Measurements from ENCODE around the gene NDUFB8. TPM values are rescaled to one million over a fixed set of nuclear protein-coding genes. Genes with fewer than 3 reads are reported as not detected.

The NDUFB8 gene
- total and polyA plus RNA-seq, 2 donors (not counting 1 experiment from before 2014, with no cell fraction given) = 160 to 167 TPM

GRCh38 chr10:100528921-100529474 is 673 bp downstream of the NDUFB8 start:
- Histone ChIP-seq H3K27me3 (ENCODE audit: control insufficient read depth, insufficient read depth, low read length) (no peaks in the 10 kb centered on the region), H3K27ac (ENCODE audit: insufficient read depth, low read length) (peak overlapping the region; percentile 89), H3K79me2 (ENCODE audit: control insufficient read depth, insufficient read depth, low read length) (peaks cover 16% of the 10 kb centered on the region), H3K9ac (ENCODE audit: insufficient read depth, low read length) (peak overlapping the region; percentile 89), H3K9me3 (ENCODE audit: control insufficient read depth, insufficient read depth, low read depth, low read length) (no peaks in the 10 kb centered on the region), H3K4me2 (ENCODE audit: extremely low read depth, insufficient read depth, low read length) (peak overlapping the region; percentile 82), H3K4me3 (replicated peaks in 1 of 4; ENCODE audit: control extremely low read depth in 1 of 4, insufficient read depth in 1 of 4, low read depth in 3 of 4, low read length in 4 of 4) (peak overlapping the region; percentile 92 to 99 (median 96)), H4K20me1 (ENCODE audit: control insufficient read depth, extremely low read depth, insufficient read depth, low read length) (no peaks in the 10 kb centered on the region), H2AFZ (ENCODE audit: low read length) (peak overlapping the region; percentile 99), H3K36me3 (ENCODE audit: control insufficient read depth, insufficient read depth, low read length) (peaks cover 9% of the 10 kb centered on the region), H3K4me1 (ENCODE audit: control insufficient read depth, extremely low read depth, insufficient read depth, low read length) (peaks cover 4% of the 10 kb centered on the region)
- no peak for DNase-seq (ENCODE audit: low read depth in 2 of 2)
- TF ChIP-seq CTCF (conservative IDR thresholded peaks at IDR 0.05 in 1 of 2, IDR thresholded peaks at IDR 0.05 in 1 of 2; ENCODE audit: low read depth in 1 of 2, low read length in 2 of 2) = no peak
- TF ChIP-seq EZH2 (IDR thresholded peaks at IDR 0.05; ENCODE audit: low read length, missing control alignments) = no peak

GRCh38 chr10:100528123-100528886 is 1.4 kb downstream of the NDUFB8 start:
- Histone ChIP-seq H3K79me2 (ENCODE audit: control insufficient read depth, insufficient read depth, low read length) (peaks cover 16% of the 10 kb centered on the region), H3K4me2 (ENCODE audit: extremely low read depth, insufficient read depth, low read length) (peak overlapping the region; percentile 82), H3K36me3 (ENCODE audit: control insufficient read depth, insufficient read depth, low read length) (peaks cover 9% of the 10 kb centered on the region), H3K9me3 (ENCODE audit: control insufficient read depth, insufficient read depth, low read depth, low read length) (no peaks in the 10 kb centered on the region), H3K27me3 (ENCODE audit: control insufficient read depth, insufficient read depth, low read length) (no peaks in the 10 kb centered on the region), H2AFZ (ENCODE audit: low read length) (no peak overlapping the region), H3K4me1 (ENCODE audit: control insufficient read depth, extremely low read depth, insufficient read depth, low read length) (peaks cover 4% of the 10 kb centered on the region), H3K27ac (ENCODE audit: insufficient read depth, low read length) (peak overlapping the region; percentile 89), H3K9ac (ENCODE audit: insufficient read depth, low read length) (peak overlapping the region; percentile 89), H4K20me1 (ENCODE audit: control insufficient read depth, extremely low read depth, insufficient read depth, low read length) (no peaks in the 10 kb centered on the region), H3K4me3 (replicated peaks in 1 of 4; ENCODE audit: control extremely low read depth in 1 of 4, insufficient read depth in 1 of 4, low read depth in 3 of 4, low read length in 4 of 4) (peak overlapping the region; percentile 92 to 99 (median 96))
- no peak for DNase-seq (ENCODE audit: low read depth in 2 of 2)
- TF ChIP-seq EZH2 (IDR thresholded peaks at IDR 0.05; ENCODE audit: low read length, missing control alignments) = no peak
- TF ChIP-seq CTCF (conservative IDR thresholded peaks at IDR 0.05 in 1 of 2, IDR thresholded peaks at IDR 0.05 in 1 of 2; ENCODE audit: low read depth in 1 of 2, low read length in 2 of 2) = no peak

GRCh38 chr10:100524638-100525037 is 5.0 kb downstream of the NDUFB8 start:
- H3K36me3 ChIP-seq (ENCODE audit: control insufficient read depth, insufficient read depth, low read length) = peaks cover 9% of the 10 kb centered on the region
- H3K27me3 ChIP-seq (ENCODE audit: control insufficient read depth, insufficient read depth, low read length) = no peaks in the 10 kb centered on the region
- H3K4me1 ChIP-seq (ENCODE audit: control insufficient read depth, extremely low read depth, insufficient read depth, low read length) = no peaks in the 10 kb centered on the region
- no peak overlapping the region for H3K27ac ChIP-seq (ENCODE audit: insufficient read depth, low read length)
- no peak overlapping the region for H2AFZ ChIP-seq (ENCODE audit: low read length)
- H3K9ac ChIP-seq (ENCODE audit: insufficient read depth, low read length) = no peak overlapping the region
- H3K79me2 ChIP-seq (ENCODE audit: control insufficient read depth, insufficient read depth, low read length) = peaks cover 16% of the 10 kb centered on the region
- H4K20me1 ChIP-seq (ENCODE audit: control insufficient read depth, extremely low read depth, insufficient read depth, low read length) = no peaks in the 10 kb centered on the region
- no peak overlapping the region for H3K4me3 ChIP-seq (replicated peaks in 1 of 4; ENCODE audit: control extremely low read depth in 1 of 4, insufficient read depth in 1 of 4, low read depth in 3 of 4, low read length in 4 of 4)
- no peaks in the 10 kb centered on the region for H3K9me3 ChIP-seq (ENCODE audit: control insufficient read depth, insufficient read depth, low read depth, low read length)
- no peak for DNase-seq (ENCODE audit: low read depth in 2 of 2)
- no peak for TF ChIP-seq EZH2 (IDR thresholded peaks at IDR 0.05; ENCODE audit: low read length, missing control alignments)
- TF ChIP-seq CTCF (conservative IDR thresholded peaks at IDR 0.05 in 1 of 2, IDR thresholded peaks at IDR 0.05 in 1 of 2; ENCODE audit: low read depth in 1 of 2, low read length in 2 of 2) = no peak
- no peak overlapping the region for H3K4me2 ChIP-seq (ENCODE audit: extremely low read depth, insufficient read depth, low read length)

All from fibroblast of lung (primary cell).